Esophagus squamous epithelium (tissue), 4 donors: Measurements from ENCODE around the gene CD200.

Experiments used
- POLR2A ChIP-seq, 4 donors: fragments of 450-650 bp; IDR thresholded peaks; one replicate each; pipeline ENCODE4 v1.6.1; 2017; ENCODE audit warnings: antibody characterized with exemption in 4 of 4, mild to moderate bottlenecking in 4 of 4, moderate library complexity in 3 of 4
- TF ChIP-seq, protein P1 (sequence below), 6 experiments: fragments of 450-650 bp in 4 of 6; fragments of 200-600 bp in 2 of 6; sonication (generic) in 2 of 6; IDR thresholded peaks; one replicate each; pipeline ENCODE4 v1.5.1; 2016 to 2019; ENCODE audit warnings: antibody characterized with exemption in 6 of 6, mild to moderate bottlenecking in 4 of 6, moderate library complexity in 4 of 6

GRCh38 chr3:112302881-112303763, 29.8 kb upstream of the CD200 start:
- TF ChIP-seq, protein P1, sequence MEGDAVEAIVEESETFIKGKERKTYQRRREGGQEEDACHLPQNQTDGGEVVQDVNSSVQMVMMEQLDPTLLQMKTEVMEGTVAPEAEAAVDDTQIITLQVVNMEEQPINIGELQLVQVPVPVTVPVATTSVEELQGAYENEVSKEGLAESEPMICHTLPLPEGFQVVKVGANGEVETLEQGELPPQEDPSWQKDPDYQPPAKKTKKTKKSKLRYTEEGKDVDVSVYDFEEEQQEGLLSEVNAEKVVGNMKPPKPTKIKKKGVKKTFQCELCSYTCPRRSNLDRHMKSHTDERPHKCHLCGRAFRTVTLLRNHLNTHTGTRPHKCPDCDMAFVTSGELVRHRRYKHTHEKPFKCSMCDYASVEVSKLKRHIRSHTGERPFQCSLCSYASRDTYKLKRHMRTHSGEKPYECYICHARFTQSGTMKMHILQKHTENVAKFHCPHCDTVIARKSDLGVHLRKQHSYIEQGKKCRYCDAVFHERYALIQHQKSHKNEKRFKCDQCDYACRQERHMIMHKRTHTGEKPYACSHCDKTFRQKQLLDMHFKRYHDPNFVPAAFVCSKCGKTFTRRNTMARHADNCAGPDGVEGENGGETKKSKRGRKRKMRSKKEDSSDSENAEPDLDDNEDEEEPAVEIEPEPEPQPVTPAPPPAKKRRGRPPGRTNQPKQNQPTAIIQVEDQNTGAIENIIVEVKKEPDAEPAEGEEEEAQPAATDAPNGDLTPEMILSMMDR (IDR thresholded peaks at IDR 0.05): no peak
- no peak for TF ChIP-seq POLR2A (IDR thresholded peaks at IDR 0.05)
